UCSD-AML1 (cell line): Measurements from ENCODE around the gene NINL.
"Not testable (repeated sequence)": the region's sequence is repeated elsewhere in the genome, so short reads cannot be mapped to it uniquely, and the experiment has no call there.

Source experiments
- DNase-seq: peaks from one replicate; lab custom pipeline; 2025; ENCODE audit not compliant: unreplicated experiment; lab: John Stamatoyannopoulos, UW

Gene NINL

GRCh38 chr20:25553819-25554296 lies 31.5 kb downstream of the NINL start:
- DNase-seq: no peak

GRCh38 chr20:25552977-25553376 lies 32.4 kb downstream of the NINL start:
- DNase-seq: no peak

- DNase-seq: no peak
Observed at GRCh38 chr20:25551413-25552215, 33.7 kb downstream of the NINL start.

DNA sequence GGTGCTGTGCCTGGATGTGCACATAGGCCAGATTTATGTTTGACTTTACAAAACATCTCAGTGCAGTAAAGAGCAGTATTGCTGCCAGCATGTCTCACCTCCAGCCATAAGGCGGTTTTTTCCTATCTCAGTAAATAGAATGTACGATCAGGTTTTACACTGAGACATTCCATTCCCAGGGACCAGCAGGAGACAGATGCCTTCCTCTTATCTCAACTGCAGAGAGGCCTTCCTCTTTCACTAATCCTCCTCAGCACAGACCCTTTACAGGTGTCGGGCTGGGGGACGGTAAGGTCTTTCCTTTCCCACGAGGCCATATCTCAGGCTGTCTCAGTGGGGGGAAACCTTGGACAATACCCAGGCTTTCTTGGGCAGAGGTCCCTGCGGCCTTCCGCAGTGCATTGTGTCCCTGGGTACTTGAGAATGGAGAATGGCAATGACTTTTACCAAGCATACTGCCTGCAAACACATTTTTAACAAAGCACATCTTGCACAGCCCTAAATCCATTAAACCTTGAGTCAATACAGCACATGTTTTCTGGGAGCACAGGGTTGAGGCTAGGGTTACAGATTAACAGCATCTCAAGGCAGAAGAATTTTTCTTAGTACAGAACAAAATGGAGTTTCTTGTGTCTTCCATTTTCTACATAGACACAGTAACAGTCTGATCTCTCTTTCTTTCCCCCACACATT lies 34.5 kb downstream of the NINL start:
- DNase-seq: not testable (repeated sequence)

DNA sequence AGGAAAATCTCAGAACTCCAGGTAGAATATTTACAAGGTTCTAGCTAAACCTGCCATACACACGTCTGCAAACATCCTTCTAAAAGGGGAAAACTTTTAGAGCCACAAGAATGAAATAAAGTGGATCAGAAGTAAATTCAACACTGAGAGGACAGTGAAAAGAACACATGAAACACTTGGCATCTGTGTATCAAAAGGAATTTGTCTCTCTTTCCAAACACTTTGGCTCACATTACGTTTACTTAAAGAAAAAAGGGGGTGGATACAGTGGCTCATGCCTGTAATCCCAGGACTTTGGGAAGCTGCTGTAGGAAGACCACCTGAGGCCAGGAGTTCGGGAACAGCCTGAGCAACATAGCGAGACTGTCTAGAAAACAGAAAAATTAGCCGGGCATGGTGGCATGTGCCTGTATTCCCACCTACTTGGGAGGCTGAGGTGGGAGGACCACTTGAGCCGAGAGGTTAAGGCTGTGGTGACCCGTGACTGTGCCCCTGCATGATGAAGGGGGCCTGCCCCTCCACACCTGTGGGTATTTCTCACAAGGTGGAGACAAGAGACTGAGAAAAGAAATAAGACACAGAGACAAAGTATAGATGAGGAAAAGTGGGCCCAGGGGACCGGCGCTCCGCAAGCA lies 35.4 kb downstream of the NINL start:
- no peak for DNase-seq

GRCh38 chr20:25549172-25549773 lies 36.1 kb downstream of the NINL start:
- DNase-seq: no peak

DNA sequence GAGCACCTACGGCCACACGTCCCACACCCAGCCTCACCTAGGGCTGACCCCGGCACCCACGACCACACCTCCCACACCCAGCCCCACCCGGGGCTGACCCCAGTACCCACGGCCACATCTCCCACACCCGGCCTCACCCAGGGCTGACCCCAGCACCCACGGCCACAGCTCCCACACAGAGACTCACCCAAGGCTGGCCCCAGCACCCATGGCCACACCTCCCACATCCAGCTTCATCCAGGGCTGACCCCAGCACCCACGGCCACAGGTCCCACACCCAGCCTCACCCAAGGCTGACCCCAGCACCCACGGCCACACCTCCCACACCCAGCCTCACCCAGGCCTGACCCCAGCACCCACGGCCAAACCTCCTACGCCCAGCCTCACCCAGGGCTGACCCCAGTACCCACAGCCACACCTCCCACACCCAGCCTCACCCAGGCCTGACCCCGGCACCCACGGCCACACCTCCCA lies 36.7 kb downstream of the NINL start:
- DNase-seq: no peak

DNA sequence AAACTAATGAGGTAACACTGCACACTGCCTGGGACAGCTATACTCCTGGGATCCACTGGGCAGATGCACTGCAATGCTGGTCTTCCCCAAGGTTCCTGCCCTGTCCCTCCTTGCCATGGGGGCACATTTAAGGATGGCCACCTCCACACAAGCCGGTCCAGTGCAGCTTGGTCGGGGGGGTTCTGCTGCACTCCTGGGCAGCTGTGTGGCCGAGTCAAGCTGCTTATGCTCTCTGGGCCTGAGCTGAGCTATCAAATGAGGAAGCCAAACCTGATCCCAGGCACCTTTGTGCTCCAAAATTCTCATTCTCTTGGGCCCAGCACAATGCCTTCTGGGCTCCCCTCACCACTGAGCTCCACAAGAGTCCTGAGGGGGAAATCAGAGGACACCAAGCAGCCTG lies 37.3 kb downstream of the NINL start:
- DNase-seq: no peak

DNA sequence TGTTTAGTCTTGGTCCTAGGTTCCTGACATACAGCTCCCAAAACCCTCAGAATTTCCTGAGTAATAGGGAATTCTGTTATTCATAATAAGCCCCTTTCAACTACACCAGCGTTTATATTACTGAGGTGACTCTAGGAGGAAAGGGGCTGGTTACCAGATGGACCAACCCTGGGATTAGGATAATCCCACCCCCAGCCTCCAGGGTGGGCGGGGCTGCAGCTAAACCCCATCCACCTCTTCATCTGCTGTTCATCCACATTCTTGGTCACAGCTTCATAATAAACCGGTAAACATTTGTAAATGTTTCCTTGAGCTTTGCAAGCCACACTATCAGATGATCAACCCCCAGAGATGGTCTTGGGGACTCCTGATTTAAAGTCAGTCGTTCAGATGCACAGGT lies 38.3 kb downstream of the NINL start:
- DNase-seq: no peak

- DNase-seq: no peak
Observed at GRCh38 chr20:25546048-25546447, 39.3 kb downstream of the NINL start.

DNA sequence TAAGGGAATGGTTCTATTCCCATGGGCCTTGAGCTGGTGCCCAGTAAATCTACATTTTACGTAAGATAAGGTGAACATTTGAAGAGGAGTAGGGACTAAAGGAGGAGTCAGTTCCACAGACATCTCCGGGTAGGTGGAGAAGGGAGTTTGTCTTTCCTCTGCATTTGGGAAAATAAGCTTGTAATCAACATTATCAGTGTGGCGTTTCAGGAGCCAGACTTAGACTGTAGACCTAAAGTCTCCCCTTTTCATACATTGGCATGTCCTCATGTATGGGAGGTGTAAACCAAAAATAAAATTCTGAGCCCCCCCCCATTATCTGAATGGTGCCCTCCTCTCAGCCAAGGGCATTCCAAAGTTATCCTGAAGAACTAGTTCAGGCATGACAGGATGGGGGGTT lies 40.2 kb downstream of the NINL start:
- no peak for DNase-seq

GRCh38 chr20:25544734-25545133 lies 40.6 kb downstream of the NINL start:
- no peak for DNase-seq

GRCh38 chr20:25544311-25544710 lies 41.0 kb downstream of the NINL start:
- no peak for DNase-seq

GRCh38 chr20:25543068-25543467 lies 42.3 kb downstream of the NINL start:
- no peak for DNase-seq

GRCh38 chr20:25541676-25542075 lies 43.7 kb downstream of the NINL start:
- DNase-seq: no peak

DNA sequence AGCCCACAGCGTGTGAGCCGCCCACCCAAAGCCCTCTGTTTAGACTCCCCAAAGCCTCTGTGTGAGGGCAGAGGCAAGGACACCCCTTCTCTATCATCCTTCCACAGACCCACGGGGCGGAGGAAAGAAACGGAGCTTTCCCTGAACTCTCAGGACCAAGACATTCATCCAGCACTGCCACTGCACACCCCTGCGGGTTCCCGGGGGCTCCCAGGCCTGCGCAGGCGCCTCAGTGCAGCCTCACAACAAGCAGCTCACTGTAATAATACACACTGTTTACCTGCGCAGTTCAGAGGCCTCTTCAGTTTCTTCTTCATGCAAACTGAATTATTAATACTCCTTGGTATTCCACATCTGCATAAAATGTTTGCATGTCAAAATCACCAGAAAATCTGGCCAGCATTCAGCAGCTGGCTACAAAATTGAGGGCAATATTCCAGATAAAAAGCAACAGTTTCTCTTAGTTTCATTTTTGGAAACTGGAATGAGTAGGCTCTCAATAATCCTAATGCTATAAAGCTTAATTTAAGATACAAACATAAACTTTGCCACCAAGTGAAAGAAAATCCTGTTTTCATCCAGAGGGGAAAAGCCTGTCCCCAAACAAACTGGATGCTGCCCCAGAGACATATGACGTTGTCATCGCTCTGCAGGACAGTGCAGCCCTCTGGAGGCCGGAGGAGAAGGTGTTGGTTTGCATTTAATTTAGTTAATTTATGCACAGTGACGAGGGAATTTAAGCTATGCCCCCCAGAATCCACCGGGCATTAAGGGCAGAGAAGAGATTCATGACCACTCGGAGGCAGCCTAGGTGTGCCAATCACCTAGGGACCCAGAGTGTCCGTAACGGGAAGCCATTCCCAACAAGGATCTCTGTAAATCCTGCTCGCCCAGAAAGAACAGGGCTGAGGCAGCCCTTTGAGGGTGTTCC lies 45.3 kb downstream of the NINL start:
- no peak for DNase-seq

DNA sequence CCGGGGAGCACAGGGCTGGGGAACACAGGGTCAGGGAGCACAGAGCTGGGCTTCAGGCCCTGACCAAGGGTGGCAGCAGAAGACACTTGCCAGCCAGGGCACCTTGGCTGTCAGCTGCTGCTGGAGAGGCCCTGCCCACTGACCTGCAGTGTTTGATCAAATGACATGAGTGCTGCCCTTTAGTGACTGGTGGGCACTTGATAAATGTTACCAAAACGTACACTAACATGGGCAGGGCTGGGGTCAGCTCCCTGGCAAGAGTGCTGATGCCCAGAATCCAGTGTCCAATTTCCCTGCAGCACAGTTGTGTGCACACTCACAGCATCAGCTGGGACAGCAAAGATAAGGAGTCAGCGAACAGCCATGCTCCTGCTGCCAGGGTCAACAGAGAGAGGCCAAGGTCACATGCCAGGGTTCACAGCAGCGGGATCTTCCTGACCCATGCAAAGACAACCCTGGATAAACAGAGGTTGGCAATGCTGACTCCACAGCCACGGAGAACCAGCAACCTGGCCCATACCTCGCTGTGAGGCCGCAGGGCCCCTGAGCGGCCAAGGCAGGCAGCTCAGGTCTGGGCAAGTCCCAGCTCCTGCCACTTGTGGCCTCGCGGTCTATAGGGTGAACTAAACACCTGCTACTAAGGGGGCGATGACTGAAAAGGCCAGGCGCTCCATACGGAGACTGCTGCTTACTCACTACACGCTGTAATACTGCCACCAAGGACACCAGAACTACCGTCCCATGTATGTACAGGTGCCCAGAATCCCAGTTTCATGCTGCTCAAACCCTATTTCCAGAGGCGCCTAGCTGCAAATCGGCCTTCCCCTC lies 46.3 kb downstream of the NINL start:
- no peak for DNase-seq

DNA sequence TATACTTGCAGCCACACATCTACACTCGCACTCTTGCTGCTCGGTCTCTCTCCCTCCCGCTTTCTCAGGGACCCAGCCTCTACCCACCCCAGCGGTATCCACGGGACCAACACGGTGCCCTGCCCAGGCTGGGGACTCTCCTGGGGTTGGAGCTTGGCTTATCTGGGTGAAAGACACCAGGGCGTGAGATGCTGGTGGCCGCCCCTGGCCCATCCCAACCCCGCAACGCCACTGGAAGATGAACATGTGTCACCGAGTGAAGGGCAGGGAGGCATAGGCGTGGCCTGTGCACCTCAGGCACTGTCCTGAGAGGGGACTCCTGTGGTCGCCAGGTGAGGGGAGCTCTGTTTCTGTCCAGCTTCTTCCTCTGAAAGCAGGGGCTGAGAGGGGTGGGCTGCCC lies 47.4 kb downstream of the NINL start:
- DNase-seq: no peak

DNA sequence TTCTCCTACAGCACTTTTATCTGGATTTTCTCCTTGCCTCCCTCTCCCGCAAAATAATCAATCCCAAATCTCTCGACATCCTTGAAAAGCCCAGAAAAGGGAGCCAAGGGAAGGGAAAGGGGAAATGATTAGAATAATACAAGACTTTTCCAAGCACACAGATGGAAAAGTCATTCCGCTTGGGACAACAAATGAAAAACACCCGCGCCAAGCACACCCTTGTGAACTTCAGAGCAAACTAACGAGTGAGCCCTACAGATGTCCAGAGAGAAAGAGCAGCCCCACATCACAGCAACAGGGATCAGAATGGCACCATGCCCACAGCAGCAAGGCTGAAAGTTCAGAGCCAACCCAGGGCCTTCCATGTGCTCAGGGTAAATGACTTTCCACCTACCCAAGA lies 49.6 kb downstream of the NINL start:
- DNase-seq: no peak

- DNase-seq: no peak
Observed at GRCh38 chr20:25534845-25535244, 50.5 kb downstream of the NINL start.
